Activated naive CD8-positive, alpha-beta T cell (primary cell): ENCODE data around the gene DPP10.

Experiments used
- H3K27ac Mint-ChIP-seq: one replicate; pipeline ENCODE4 v1.8.0; 2021; ENCODE audit warnings: mixed read lengths
- H3K27me3 Mint-ChIP-seq: one replicate; pipeline ENCODE4 v1.8.0; 2021; ENCODE audit warnings: mixed read lengths
- H3K36me3 Mint-ChIP-seq: one replicate; pipeline ENCODE4 v1.8.0; 2021; ENCODE audit warnings: mixed read lengths
- H3K4me1 Mint-ChIP-seq: one replicate; pipeline ENCODE4 v1.8.0; 2021; ENCODE audit warnings: low read depth, mixed read lengths
- H3K4me3 Mint-ChIP-seq: one replicate; pipeline ENCODE4 v1.8.0; 2021; ENCODE audit warnings: mild to moderate bottlenecking, mixed read lengths
- H3K9me3 Mint-ChIP-seq: one replicate; pipeline ENCODE4 v1.8.0; 2021; ENCODE audit warnings: low read depth, mixed read lengths

Gene DPP10

GRCh38 chr2:114814355-114814754 lies 371.9 kb downstream of the DPP10 start:
- Mint-ChIP-seq H3K36me3 (no peaks in the 10 kb centered on the region), H3K4me3 (no peak overlapping the region), H3K27me3 (no peaks in the 10 kb centered on the region), H3K27ac (no peak overlapping the region), H3K9me3 (peaks cover 4% of the 10 kb centered on the region), H3K4me1 (no peaks in the 10 kb centered on the region)

DNA sequence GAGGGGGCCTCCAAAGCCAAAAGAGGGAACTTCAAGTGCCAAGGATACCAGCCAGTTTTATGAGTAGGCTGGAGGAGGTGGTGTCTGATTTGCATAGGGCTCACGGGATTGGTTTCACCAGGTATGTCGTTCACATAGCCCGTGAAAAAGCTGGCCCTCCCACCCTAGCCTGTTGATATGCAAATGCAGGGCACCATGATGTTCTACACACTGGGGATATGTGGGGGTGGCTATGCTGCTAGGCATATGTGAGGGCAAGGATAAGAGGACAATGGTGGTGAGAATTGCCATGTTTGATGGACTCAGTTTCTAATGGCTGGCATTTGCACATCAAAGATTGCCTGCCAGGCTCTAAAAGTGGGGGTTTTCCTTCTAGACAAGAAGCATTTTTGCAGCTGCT lies 378.6 kb downstream of the DPP10 start:
- H3K4me1 Mint-ChIP-seq: no peaks in the 10 kb centered on the region
- no peak overlapping the region for H3K4me3 Mint-ChIP-seq
- peaks cover 2% of the 10 kb centered on the region for H3K27me3 Mint-ChIP-seq
- H3K27ac Mint-ChIP-seq: no peak overlapping the region
- H3K9me3 Mint-ChIP-seq: peaks cover under 1% of the 10 kb centered on the region
- no peaks in the 10 kb centered on the region for H3K36me3 Mint-ChIP-seq

DNA sequence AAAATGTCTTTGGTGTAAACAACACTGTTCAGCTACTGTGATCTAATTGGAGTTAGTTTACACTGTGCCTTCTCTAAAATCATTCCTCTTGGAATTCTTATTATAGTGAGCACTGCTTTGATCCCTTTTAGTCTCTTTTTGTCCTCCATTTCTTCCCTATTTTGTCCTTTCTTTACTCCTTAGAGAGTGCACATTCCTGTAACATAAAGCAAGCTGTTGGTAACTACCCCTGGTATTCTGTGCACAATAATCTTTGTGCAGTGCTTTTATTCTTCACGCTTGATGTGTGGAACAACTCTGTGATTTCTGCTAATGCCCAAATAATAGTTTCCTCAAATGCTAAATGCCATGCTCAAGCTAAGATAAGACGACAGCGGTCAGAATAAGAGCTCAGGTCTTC lies 401.5 kb downstream of the DPP10 start:
- Mint-ChIP-seq H3K27me3 (no peaks in the 10 kb centered on the region), H3K9me3 (peaks cover 9% of the 10 kb centered on the region), H3K27ac (no peak overlapping the region), H3K4me1 (no peaks in the 10 kb centered on the region), H3K4me3 (no peak overlapping the region), H3K36me3 (no peaks in the 10 kb centered on the region)

DNA sequence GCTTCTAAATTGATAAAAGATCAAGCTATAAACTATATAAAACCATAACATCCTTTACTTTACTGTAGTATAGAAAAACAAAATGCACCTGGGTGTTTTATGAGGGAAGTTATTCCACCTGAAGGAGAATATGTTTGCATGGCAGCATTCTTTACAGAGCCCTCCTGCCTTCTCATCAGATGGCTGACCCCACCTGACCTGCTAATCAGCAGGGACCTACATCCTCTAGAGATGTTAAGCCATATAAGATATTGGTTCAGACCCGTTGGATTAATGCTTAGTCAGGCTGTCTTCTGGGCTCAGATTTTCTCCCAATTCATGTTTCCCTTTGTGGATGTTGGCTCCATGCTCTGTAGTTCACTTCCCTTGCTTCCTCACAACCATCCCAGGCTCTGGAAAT lies 414.8 kb downstream of the DPP10 start:
- H3K27ac Mint-ChIP-seq: no peak overlapping the region
- H3K4me1 Mint-ChIP-seq: no peaks in the 10 kb centered on the region
- no peak overlapping the region for H3K4me3 Mint-ChIP-seq
- peaks cover 2% of the 10 kb centered on the region for H3K27me3 Mint-ChIP-seq
- H3K36me3 Mint-ChIP-seq: no peaks in the 10 kb centered on the region
- H3K9me3 Mint-ChIP-seq: no peaks in the 10 kb centered on the region

- no peaks in the 10 kb centered on the region for H3K27me3 Mint-ChIP-seq
- H3K4me3 Mint-ChIP-seq: no peak overlapping the region
- no peaks in the 10 kb centered on the region for H3K9me3 Mint-ChIP-seq
- H3K27ac Mint-ChIP-seq: no peak overlapping the region
- H3K36me3 Mint-ChIP-seq: no peaks in the 10 kb centered on the region
- H3K4me1 Mint-ChIP-seq: no peaks in the 10 kb centered on the region
Measured at GRCh38 chr2:114859726-114860510, 417.5 kb downstream of the DPP10 start.

DNA sequence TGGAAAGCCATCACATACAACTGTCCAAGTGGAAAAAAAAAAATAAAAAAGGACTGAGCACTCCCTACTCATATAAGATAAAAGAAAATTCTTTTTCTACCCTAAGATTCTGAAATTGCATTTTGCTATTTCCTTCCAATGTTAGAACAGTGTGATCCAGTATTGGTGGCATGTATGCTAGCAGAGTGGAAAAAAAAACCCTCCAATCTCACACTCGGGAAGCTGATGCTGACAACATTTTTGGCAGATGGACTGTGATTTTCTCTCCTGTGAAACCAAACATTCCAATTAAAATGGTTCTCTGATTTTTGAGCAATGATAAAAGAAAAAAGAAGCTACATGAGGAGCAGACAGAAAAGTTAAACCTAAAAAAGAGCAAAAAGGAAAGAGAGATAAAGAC lies 419.8 kb downstream of the DPP10 start:
- Mint-ChIP-seq H3K9me3 (no peaks in the 10 kb centered on the region), H3K4me3 (no peak overlapping the region), H3K4me1 (no peaks in the 10 kb centered on the region), H3K27me3 (no peaks in the 10 kb centered on the region), H3K36me3 (no peaks in the 10 kb centered on the region), H3K27ac (no peak overlapping the region)

GRCh38 chr2:114864901-114865300 lies 422.5 kb downstream of the DPP10 start:
- Mint-ChIP-seq H3K4me1 (no peaks in the 10 kb centered on the region), H3K27ac (no peak overlapping the region), H3K9me3 (no peaks in the 10 kb centered on the region), H3K4me3 (no peak overlapping the region), H3K27me3 (no peaks in the 10 kb centered on the region), H3K36me3 (no peaks in the 10 kb centered on the region)

DNA sequence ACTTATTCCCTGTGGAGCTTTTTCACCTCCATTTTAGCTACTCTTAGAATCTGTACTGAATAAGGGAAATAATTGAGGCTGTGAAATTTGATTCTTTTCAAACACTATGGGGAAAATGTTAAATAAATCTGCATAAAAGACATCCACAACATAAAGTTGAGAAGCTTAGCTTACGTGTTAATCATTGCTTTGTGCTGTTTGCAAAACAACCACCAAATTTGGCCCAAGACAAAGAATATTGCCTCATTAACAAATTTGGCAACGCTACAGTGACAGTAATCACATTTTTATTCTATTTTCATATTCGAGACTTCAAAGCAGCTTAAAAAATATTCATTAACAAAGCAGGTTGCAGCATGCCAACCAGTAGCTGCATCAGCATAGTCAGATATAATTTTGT lies 437.6 kb downstream of the DPP10 start:
- no peak overlapping the region for H3K4me3 Mint-ChIP-seq
- no peaks in the 10 kb centered on the region for H3K27me3 Mint-ChIP-seq
- no peaks in the 10 kb centered on the region for H3K9me3 Mint-ChIP-seq
- H3K27ac Mint-ChIP-seq: no peak overlapping the region
- no peaks in the 10 kb centered on the region for H3K36me3 Mint-ChIP-seq
- no peaks in the 10 kb centered on the region for H3K4me1 Mint-ChIP-seq

GRCh38 chr2:114919985-114920384 lies 477.5 kb downstream of the DPP10 start:
- Mint-ChIP-seq H3K4me3 (no peak overlapping the region), H3K36me3 (no peaks in the 10 kb centered on the region), H3K9me3 (peaks cover 5% of the 10 kb centered on the region), H3K27ac (no peak overlapping the region), H3K27me3 (no peaks in the 10 kb centered on the region), H3K4me1 (no peaks in the 10 kb centered on the region)

DNA sequence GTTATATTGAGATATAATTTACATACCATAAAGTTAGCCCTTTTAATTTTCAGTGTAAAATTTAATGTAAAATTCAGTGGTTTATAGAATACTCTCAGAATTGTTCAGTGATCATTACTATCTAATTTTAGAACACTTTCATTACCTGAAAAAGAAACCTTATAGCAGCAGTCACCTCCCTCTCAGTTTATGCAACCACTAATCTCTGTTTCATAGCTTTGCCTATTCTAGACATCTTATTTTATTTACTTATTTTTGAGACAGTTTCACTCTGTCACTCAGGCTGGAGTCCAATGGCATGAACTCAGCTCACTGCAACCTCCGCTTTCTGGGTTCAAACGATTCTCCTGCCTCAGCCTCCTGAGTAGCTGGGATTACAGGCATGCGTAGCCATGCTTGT lies 479.6 kb downstream of the DPP10 start:
- H3K36me3 Mint-ChIP-seq: no peaks in the 10 kb centered on the region
- no peak overlapping the region for H3K27ac Mint-ChIP-seq
- no peak overlapping the region for H3K4me3 Mint-ChIP-seq
- H3K4me1 Mint-ChIP-seq: no peaks in the 10 kb centered on the region
- H3K9me3 Mint-ChIP-seq: peaks cover 5% of the 10 kb centered on the region
- H3K27me3 Mint-ChIP-seq: no peaks in the 10 kb centered on the region

DNA sequence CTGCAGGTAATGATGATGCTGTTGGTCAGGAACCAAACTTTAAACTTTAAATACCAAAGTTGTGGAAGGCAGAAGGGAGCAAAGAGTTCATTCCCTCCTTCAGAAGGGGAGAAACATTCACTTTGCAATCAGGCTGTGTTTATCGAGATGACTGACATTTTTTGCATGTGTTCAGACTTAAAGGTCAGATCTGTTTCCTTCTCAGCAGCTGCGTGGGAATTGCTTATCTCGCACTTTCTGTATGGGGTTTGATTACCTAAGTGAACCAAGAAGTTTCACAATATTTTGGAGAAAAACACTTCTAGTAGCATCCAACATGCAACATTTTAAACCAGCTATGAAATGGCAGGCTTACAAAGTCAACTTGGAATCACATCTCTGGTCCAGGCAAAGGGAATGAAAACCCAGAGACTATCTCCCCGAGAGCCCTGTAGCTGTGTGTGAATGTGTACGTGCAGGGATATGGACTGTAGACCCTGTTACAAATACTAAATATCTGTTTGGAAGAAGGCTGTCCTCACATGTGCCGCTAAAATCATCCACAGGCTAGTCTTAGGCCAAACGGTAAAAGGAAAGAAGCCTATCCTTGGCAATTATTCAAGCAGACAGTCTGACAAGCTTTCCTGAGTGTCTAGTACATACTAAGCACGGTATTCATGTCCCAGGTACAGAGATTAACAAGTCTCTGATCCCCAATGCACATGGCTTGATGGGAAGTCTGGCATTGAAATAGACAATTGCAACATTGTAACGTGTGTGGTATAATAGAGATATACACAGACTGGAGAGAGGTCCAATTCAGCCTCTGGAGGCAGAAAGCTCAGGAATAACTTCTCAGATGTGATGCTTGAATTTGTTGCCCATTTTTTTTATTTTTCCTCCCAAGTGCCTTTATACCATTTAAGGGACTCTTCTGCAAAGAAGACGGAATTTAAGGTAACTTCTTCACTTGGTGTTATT lies 483.1 kb downstream of the DPP10 start:
- no peak overlapping the region for H3K4me3 Mint-ChIP-seq
- H3K9me3 Mint-ChIP-seq: peaks cover 7% of the 10 kb centered on the region
- H3K27ac Mint-ChIP-seq: no peak overlapping the region

GRCh38 chr2:114926303-114926702 lies 483.9 kb downstream of the DPP10 start:
- Mint-ChIP-seq H3K27ac (no peak overlapping the region), H3K27me3 (no peaks in the 10 kb centered on the region), H3K4me1 (no peaks in the 10 kb centered on the region), H3K36me3 (no peaks in the 10 kb centered on the region), H3K9me3 (peaks cover 11% of the 10 kb centered on the region), H3K4me3 (no peak overlapping the region)

More for the DNA sequence above, 483.1 kb downstream of the DPP10 start:
- no peaks in the 10 kb centered on the region for H3K36me3 Mint-ChIP-seq
- H3K4me1 Mint-ChIP-seq: no peaks in the 10 kb centered on the region
- no peaks in the 10 kb centered on the region for H3K27me3 Mint-ChIP-seq

DNA sequence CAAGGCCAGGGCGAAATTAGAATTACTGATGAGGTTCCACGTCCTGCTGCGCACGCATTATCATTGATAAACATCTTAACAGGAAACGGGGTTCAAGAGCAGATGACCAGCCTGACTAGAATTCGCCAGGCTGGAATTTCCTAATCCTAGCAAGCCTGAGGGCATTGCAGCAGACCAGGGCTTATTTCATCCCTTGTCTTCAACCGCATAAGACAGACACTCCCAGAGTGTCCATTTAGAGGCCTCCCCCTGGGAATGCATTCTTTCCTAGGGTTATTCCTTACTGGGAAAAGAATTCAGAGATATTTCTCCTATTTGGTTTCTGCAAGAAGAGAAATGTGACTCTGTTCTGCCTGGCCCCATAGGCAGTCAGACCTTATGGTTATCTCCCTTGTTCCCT lies 486.8 kb downstream of the DPP10 start:
- Mint-ChIP-seq H3K9me3 (peaks cover 20% of the 10 kb centered on the region), H3K36me3 (no peaks in the 10 kb centered on the region), H3K4me3 (no peak overlapping the region), H3K27me3 (no peaks in the 10 kb centered on the region), H3K4me1 (no peaks in the 10 kb centered on the region), H3K27ac (no peak overlapping the region)

- Mint-ChIP-seq H3K27me3 (no peaks in the 10 kb centered on the region), H3K9me3 (peaks cover 19% of the 10 kb centered on the region), H3K27ac (no peak overlapping the region), H3K4me3 (no peak overlapping the region), H3K4me1 (no peaks in the 10 kb centered on the region), H3K36me3 (no peaks in the 10 kb centered on the region)
Measured at GRCh38 chr2:114933671-114934241, 491.3 kb downstream of the DPP10 start.

DNA sequence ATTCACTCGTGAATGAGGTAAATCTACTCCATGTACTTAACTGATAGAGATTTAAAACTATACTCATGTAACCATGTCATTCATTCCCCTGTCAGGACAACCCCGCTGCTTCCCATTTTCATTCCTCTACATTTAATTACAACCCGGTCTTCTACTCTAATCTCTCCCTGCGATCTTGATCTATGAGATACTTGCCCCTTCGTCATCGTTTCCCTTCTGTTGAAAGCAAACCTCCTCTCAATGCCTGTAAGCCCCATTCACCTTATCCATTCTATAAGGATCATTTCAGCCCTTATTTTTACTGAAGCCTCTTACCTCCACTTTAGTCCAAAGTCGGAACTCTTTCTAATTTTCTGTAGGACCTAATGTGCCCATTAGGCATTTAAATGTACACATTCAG lies 492.6 kb downstream of the DPP10 start:
- no peak overlapping the region for H3K27ac Mint-ChIP-seq
- H3K4me3 Mint-ChIP-seq: no peak overlapping the region
- no peaks in the 10 kb centered on the region for H3K36me3 Mint-ChIP-seq
- peaks cover 14% of the 10 kb centered on the region for H3K9me3 Mint-ChIP-seq
- H3K4me1 Mint-ChIP-seq: no peaks in the 10 kb centered on the region
- H3K27me3 Mint-ChIP-seq: no peaks in the 10 kb centered on the region
